AG04449 (cell line): Measurements from ENCODE around the gene PLCH2.

Experiments used
- CTCF ChIA-PET: fragments of 350-600 bp; formaldehyde crosslinking; extraction: SDS; loops from one replicate; lab custom pipeline; 2021; ENCODE audit warnings: antibody characterized with exemption; lab: Yijun Ruan, JAX
- POLR2A ChIA-PET: fragments of 400-600, 350-600 bp; formaldehyde crosslinking; extraction: SDS; loops from one replicate; lab custom pipeline; 2020; ENCODE audit warnings: antibody characterized with exemption, inconsistent platforms; lab: Yijun Ruan, JAX
- DNase-seq: peaks from one replicate; pipeline ENCODE4 v3.0.0-alpha.2; 2010; ENCODE audit warnings: low read depth, low spot score
- H3K4me3 ChIP-seq: 2 replicates; pipeline ENCODE4 v1.5.1; 2011; ENCODE audit warnings: low read depth, mild to moderate bottlenecking, control low read depth, low read length
- TF ChIP-seq, protein P1 (sequence below): IDR thresholded peaks from one replicate; pipeline ENCODE4 v1.5.1; 2011; ENCODE audit warnings: mild to moderate bottlenecking, moderate library complexity, low read length, control low read depth, inconsistent platforms; ENCODE audit not compliant: insufficient read depth; ENCODE audit errors: missing control alignments

The PLCH2 gene

DNA sequence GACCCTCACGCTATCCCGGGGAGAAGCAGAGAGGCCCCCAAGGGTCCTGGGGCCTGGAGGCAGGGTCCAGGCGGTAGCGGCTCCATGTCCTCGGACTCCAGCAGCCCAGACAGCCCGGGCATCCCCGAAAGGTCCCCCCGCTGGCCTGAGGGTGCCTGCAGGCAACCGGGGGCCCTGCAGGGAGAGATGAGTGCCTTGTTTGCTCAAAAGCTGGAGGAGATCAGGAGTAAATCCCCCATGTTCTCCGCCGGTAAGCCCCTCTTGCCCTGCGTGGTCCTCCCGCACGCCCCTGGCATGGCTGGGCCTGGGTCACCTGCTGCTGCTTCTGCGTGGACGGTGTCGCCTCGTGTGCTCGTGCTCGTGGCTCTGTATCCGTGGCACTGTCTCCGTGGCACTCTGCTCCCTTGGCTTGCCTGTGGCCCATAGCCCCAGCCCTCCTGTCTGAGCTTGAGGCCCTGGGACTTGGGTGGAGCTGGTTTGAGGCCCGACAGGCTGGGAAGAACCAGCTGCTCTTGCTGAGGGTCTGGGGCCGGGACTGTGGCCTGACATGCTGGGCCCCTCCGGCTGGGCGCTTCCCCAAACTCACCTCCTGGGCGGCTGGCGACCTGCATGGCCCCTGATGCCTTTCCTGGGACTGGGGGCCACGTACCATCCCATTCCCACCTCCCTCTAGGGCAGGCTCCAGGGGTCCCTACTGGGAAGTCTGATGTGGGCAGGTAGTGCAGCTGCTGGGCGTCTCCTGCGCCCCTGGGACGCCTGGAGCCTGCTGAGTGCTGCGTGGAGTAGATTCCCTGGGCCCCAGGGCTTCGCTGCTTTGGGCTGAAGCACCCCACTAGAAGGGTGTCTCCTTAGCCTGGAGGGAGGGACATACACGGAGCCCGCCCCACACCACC is 26.8 kb downstream of the PLCH2 start:
- ChIA-PET CTCF (interaction anchor here (1.5 kb wide), 1 partner anchor 12 kb away, joined by 3 read pairs; no protein-coding TSS in a partner anchor), POLR2A (no interaction called here)

DNA sequence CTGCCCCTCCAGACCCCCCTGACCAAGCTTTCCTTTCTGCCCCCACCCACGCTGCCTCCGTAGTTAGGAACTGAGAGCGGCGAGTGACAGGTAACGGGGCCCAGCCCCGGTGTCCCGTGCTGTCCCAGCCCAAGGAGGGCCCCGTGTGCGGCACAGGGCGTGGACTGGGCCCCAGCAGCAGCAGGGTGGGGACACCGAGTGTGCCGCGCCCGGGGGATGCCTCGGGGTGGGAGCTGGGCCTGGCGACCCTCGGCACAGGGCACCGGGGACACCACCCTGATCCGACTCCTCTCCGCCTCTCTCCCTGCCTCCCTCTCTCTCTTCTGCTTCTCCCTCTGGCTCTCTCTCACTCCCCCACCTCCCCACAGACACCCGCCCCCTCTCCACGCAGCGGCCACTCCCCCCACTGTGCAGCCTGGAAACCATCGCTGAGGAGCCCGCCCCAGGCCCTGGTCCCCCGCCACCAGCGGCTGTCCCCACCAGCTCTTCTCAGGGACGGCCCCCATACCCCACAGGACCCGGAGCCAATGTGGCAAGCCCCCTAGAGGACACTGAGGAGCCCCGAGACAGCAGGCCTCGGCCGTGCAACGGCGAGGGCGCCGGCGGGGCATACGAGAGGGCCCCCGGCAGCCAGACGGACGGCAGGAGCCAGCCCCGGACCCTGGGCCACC is 27.6 kb downstream of the PLCH2 start:
- no peak for DNase-seq
- CTCF ChIA-PET, result no interaction called here
- POLR2A ChIA-PET, result no interaction called here
- H3K4me3 ChIP-seq, result no peak overlapping the region
- TF ChIP-seq, protein P1, sequence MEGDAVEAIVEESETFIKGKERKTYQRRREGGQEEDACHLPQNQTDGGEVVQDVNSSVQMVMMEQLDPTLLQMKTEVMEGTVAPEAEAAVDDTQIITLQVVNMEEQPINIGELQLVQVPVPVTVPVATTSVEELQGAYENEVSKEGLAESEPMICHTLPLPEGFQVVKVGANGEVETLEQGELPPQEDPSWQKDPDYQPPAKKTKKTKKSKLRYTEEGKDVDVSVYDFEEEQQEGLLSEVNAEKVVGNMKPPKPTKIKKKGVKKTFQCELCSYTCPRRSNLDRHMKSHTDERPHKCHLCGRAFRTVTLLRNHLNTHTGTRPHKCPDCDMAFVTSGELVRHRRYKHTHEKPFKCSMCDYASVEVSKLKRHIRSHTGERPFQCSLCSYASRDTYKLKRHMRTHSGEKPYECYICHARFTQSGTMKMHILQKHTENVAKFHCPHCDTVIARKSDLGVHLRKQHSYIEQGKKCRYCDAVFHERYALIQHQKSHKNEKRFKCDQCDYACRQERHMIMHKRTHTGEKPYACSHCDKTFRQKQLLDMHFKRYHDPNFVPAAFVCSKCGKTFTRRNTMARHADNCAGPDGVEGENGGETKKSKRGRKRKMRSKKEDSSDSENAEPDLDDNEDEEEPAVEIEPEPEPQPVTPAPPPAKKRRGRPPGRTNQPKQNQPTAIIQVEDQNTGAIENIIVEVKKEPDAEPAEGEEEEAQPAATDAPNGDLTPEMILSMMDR, result no peak

More for the DNA sequence above, 26.8 kb downstream of the PLCH2 start:
- DNase-seq, result no peak
- no peak overlapping the region for H3K4me3 ChIP-seq
- TF ChIP-seq, protein P1, result no peak

DNA sequence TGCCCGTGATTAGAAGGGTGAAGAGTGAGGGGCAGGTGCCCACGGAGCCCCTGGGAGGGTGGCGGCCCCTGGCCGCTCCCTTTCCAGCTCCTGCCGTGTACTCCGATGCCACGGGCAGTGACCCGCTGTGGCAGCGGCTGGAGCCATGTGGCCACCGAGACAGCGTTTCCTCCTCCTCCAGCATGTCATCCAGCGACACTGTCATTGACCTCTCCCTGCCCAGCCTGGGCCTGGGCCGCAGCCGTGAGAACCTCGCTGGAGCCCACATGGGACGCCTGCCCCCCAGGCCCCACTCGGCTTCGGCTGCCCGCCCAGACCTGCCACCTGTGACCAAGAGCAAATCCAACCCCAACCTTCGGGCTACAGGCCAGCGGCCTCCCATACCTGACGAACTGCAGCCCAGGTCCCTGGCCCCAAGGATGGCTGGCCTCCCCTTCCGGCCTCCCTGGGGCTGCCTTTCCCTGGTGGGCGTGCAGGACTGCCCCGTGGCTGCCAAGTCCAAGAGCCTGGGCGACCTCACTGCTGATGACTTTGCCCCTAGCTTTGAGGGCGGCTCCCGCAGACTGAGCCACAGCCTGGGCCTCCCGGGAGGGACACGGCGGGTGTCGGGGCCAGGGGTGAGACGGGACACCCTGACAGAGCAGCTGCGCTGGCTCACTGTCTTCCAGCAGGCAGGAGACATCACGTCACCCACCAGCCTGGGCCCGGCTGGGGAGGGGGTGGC is 28.3 kb downstream of the PLCH2 start:
- TF ChIP-seq, protein P1, result no peak
- no peak overlapping the region for H3K4me3 ChIP-seq
- ChIA-PET POLR2A (no interaction called here), CTCF (no interaction called here)
- no peak for DNase-seq

DNA sequence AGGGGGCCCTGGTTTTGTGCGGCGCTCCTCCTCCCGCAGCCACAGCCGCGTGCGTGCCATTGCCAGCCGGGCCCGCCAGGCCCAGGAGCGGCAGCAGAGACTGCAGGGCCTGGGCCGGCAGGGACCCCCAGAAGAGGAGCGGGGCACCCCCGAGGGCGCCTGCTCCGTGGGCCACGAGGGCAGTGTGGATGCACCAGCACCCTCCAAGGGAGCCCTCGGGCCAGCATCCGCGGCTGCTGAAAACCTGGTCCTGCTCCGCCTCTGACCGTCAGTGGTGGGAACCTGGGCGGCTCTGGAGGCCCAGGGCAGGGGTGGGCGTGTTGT is 28.8 kb downstream of the PLCH2 start:
- ChIA-PET CTCF (no interaction called here), POLR2A (no interaction called here)
- DNase-seq, result no peak
- TF ChIP-seq, protein P1, result no peak
- no peak overlapping the region for H3K4me3 ChIP-seq

DNA sequence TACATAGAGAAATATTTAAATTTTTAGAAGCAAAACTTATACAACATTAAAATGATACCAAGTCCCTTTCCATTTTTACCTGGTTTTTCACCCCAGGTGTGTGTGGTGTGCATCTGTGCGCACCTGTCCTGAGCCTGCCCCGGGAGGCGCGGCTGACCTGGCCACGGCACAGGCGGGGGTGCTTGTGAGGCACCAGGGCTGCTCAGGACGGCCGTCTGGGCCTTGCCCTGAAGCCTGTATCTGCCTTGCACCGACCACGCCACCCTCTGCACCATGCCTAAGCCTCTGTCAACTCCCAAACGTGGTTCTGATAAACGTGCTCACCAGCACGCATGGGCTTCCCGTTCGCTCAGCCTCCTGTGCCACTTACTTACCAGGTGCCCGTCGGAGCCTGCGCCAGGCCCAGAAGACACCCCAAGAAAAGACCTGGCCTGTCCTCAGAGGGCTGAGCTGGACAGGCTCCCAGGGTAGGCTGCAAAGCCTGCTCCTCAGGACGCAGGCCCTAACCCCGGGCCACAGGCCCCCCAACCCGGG is 29.4 kb downstream of the PLCH2 start:
- POLR2A ChIA-PET, result no interaction called here
- no peak for DNase-seq
- CTCF ChIA-PET, result no interaction called here
- H3K4me3 ChIP-seq, result no peak overlapping the region
- TF ChIP-seq, protein P1, result no peak
